ENCODE results near the gene RMND1.

The RMND1 gene

DNA sequence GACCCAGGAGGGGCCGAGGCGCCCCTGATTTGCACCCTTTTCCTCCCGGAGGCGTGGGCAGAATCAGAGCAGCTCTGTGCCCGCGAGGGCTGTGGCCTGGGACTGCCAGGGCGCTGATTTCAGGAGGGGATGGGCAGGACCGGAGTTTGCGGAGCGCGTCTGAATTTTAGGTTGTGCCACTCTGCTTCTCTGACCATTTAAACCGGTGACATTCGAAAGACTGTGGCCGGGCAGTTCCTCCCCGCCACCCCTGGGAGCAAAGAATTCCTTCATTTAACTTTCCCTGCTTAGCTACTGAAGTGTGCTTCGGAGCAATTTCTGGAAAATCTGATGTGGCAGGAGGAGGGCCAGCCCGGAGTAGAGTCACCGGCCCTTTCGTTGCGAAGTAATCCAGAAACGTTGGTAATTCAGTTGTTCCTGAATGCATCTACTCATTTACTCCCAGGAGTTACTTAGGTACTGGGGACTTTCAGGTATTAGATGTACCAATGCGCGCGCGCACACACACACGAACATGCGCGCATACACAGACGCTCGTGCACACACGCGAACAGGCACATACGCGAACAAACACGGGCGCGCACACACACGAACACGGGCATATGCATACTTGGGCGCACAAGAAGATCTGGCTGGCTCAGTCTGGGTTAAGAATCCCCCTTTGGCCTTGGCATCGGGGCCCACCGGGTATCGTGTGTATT lies 42.5 kb upstream of the RMND1 start:
- ChIA-PET CTCF (interaction anchor here (0.7 kb wide), 1 partner anchor 13 kb away, joined by 3 read pairs; no protein-coding TSS in a partner anchor), POLR2A (no interaction called here)
- no peak for TF ChIP-seq ZNF384 (IDR thresholded peaks at IDR 0.05)
- TF ChIP-seq, protein P1, sequence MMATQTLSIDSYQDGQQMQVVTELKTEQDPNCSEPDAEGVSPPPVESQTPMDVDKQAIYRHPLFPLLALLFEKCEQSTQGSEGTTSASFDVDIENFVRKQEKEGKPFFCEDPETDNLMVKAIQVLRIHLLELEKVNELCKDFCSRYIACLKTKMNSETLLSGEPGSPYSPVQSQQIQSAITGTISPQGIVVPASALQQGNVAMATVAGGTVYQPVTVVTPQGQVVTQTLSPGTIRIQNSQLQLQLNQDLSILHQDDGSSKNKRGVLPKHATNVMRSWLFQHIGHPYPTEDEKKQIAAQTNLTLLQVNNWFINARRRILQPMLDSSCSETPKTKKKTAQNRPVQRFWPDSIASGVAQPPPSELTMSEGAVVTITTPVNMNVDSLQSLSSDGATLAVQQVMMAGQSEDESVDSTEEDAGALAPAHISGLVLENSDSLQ (IDR thresholded peaks at IDR 0.05) = no peak
- TF ChIP-seq ELF4 (IDR thresholded peaks at IDR 0.05) = no peak
- DNase-seq (ENCODE audit: extremely low spot score) = no peak

DNA sequence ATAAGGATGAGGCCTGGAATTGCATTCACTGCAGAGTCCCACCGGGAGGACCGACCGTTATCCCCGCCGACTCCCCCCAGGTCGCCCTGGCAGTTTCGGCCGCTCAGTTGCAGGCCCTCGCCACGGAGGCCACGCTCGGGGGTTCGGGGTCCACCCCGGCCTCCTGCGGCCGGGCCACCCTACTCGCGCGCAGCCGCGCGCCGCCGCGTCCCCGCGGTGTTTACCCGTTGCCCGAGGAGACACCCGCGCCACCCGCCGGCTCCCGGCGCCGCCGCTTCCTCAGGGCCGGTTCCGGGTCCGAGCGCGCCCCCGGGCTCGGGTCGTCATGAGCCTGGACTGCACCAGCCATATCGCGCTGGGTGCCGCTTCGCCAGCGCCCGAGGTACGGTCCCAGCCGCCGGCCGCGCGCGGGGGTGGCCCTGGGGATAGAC lies 41.9 kb upstream of the RMND1 start, which contains the start of gene CCDC170:
CCDC170 (plus strand) TSS at position 214 of the 431 bp plus-strand sequence; CDS start at position 326, 112 bp downstream.
- ChIA-PET POLR2A (no interaction called here), CTCF (no interaction called here)
- peak; percentile 69 for DNase-seq (ENCODE audit: extremely low spot score)
- TF ChIP-seq L3MBTL2 (conservative IDR thresholded peaks at IDR 0.05) (no peak), ARNT (IDR thresholded peaks at IDR 0.05) (no peak), TARDBP (IDR thresholded peaks at IDR 0.05) (no peak), HDGF (IDR thresholded peaks at IDR 0.05; ENCODE audit: borderline replicate concordance) (no peak), NFRKB (IDR thresholded peaks at IDR 0.05) (no peak), SUZ12 (IDR thresholded peaks at IDR 0.05) (no peak), SP1 (IDR thresholded peaks at IDR 0.05) (no peak)

DNA sequence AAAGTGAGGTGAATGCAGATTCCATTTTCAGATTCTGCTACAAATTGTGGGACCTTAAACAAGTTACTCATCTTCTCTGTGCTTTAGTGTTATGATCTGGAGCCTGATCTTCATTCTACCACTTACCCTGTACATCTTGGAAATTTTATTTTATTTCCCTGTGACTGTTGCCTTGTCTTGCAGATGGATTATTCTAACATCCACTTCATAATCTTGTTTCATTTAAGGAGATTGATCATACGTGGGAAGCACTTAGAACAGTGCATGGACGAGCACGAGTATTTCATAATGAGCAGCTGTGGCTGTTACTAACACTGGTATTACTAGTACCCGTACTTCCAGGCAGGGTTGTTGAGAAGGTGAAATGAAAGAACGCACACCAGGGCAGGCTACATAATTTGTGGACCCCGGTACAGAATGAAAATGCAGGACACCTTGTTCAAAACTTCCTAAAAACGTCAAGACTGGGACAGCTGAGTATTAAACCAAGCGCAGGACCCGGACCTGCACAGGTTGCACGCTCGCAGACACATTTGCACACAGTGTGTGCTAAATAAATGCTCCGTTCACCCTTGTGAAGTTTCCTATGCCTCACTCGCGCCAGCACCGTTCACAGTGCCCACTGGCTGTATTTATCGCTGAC lies 41.4 kb upstream of the RMND1 start:
- DNase-seq (ENCODE audit: extremely low spot score) = no peak
- POLR2A ChIA-PET = no interaction called here
- CTCF ChIA-PET = no interaction called here
- no peak for TF ChIP-seq ELF4 (IDR thresholded peaks at IDR 0.05)
- TF ChIP-seq ARNT (IDR thresholded peaks at IDR 0.05) = no peak
- no peak for TF ChIP-seq ZNF384 (IDR thresholded peaks at IDR 0.05)
- no peak for TF ChIP-seq NFRKB (IDR thresholded peaks at IDR 0.05)
- TF ChIP-seq LEF1 (IDR thresholded peaks at IDR 0.05; ENCODE audit: borderline replicate concordance) = no peak
- TF ChIP-seq BHLHE40 (IDR thresholded peaks at IDR 0.05; ENCODE audit: borderline replicate concordance) = no peak
- TF ChIP-seq, protein P1 (IDR thresholded peaks at IDR 0.05) = no peak
- no peak for TF ChIP-seq TARDBP (IDR thresholded peaks at IDR 0.05)
- TF ChIP-seq CTBP1 (IDR thresholded peaks at IDR 0.05; ENCODE audit: borderline replicate concordance) = no peak
- TF ChIP-seq L3MBTL2 (conservative IDR thresholded peaks at IDR 0.05) = no peak
- TF ChIP-seq FOXA1 (IDR thresholded peaks at IDR 0.05) = no peak

DNA sequence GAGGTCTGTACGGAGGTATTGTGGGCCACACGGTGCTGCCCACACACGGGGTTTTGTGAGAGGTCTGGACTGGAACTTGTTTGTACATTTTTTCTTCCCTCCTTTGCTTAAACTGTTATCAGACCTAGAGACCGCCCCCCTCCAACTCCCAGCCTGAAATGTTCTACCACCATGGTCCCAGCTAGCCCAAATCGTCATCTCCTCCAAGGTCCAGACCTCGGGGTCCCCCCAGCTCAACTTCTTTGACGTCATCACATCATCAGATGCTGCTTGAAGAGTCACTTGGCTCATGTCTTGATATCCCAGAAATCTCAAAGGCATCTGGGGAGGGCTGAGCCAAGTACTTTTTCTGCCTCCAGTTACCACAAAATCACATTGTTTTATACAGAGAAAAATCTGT lies 39.1 kb upstream of the RMND1 start:
- DNase-seq (ENCODE audit: extremely low spot score) = no peak
- no peak for TF ChIP-seq FOXA1 (IDR thresholded peaks at IDR 0.05)
- TF ChIP-seq ZNF384 (IDR thresholded peaks at IDR 0.05) = no peak
- TF ChIP-seq L3MBTL2 (conservative IDR thresholded peaks at IDR 0.05) = no peak
- TF ChIP-seq CTBP1 (IDR thresholded peaks at IDR 0.05; ENCODE audit: borderline replicate concordance) = no peak
- TF ChIP-seq HDGF (IDR thresholded peaks at IDR 0.05; ENCODE audit: borderline replicate concordance) = no peak
- TF ChIP-seq BHLHE40 (IDR thresholded peaks at IDR 0.05; ENCODE audit: borderline replicate concordance) = no peak
- no peak for TF ChIP-seq SP1 (IDR thresholded peaks at IDR 0.05)
- TF ChIP-seq ARNT (IDR thresholded peaks at IDR 0.05) = no peak
- no peak for TF ChIP-seq FOXK2 (IDR thresholded peaks at IDR 0.05)
- TF ChIP-seq TARDBP (IDR thresholded peaks at IDR 0.05) = no peak
- no peak for TF ChIP-seq LEF1 (IDR thresholded peaks at IDR 0.05; ENCODE audit: borderline replicate concordance)
- no peak for TF ChIP-seq FOXM1 (IDR thresholded peaks at IDR 0.05; ENCODE audit: borderline replicate concordance)
- TF ChIP-seq SUZ12 (IDR thresholded peaks at IDR 0.05) = no peak
- no peak for TF ChIP-seq ELF4 (IDR thresholded peaks at IDR 0.05)
- TF ChIP-seq NFRKB (IDR thresholded peaks at IDR 0.05) = no peak
- TF ChIP-seq, protein P1 (IDR thresholded peaks at IDR 0.05) = no peak
- CTCF ChIA-PET = interaction anchor here (0.7 kb wide), 1 partner anchor 1075 kb away, joined by 4 read pairs; no protein-coding TSS in a partner anchor
- POLR2A ChIA-PET = no interaction called here

DNA sequence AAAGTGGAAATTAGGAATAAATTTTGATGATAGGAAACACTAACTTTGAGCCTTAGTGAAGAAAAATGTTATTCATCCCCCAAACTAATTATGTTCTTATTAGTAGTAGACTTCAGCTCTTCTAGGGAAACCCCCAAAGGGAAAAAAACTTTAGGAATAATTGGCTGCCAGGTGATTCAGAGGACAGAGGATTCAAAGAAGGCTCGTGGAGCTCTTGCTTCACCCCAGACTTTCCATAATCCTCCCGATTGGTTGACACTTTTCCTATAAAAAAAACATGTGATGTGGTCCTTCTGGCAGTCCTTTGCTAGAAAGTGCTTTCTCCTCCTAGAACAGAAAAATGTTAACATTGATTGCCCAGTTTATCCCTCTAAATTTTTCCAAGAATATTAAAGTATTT lies 36.3 kb upstream of the RMND1 start:
- CTCF ChIA-PET = no interaction called here
- POLR2A ChIA-PET = no interaction called here
- TF ChIP-seq SUZ12 (IDR thresholded peaks at IDR 0.05) (no peak), FOXK2 (IDR thresholded peaks at IDR 0.05) (no peak), SP1 (IDR thresholded peaks at IDR 0.05) (no peak), ZNF384 (IDR thresholded peaks at IDR 0.05) (no peak), BHLHE40 (IDR thresholded peaks at IDR 0.05; ENCODE audit: borderline replicate concordance) (no peak), NFRKB (IDR thresholded peaks at IDR 0.05) (no peak), ELF4 (IDR thresholded peaks at IDR 0.05) (no peak), ARNT (IDR thresholded peaks at IDR 0.05) (no peak), CTBP1 (IDR thresholded peaks at IDR 0.05; ENCODE audit: borderline replicate concordance) (no peak), FOXM1 (IDR thresholded peaks at IDR 0.05; ENCODE audit: borderline replicate concordance) (no peak), LEF1 (IDR thresholded peaks at IDR 0.05; ENCODE audit: borderline replicate concordance) (no peak), HDGF (IDR thresholded peaks at IDR 0.05; ENCODE audit: borderline replicate concordance) (no peak), FOXA1 (IDR thresholded peaks at IDR 0.05) (no peak), L3MBTL2 (conservative IDR thresholded peaks at IDR 0.05) (no peak), TARDBP (IDR thresholded peaks at IDR 0.05) (no peak)
- TF ChIP-seq, protein P1 (IDR thresholded peaks at IDR 0.05) = no peak
- no peak for DNase-seq (ENCODE audit: extremely low spot score)
